Measurements from ENCODE around the gene COG5. TPM values are rescaled to one million over a fixed set of nuclear protein-coding genes. Genes with fewer than 3 reads are reported as not detected.

The COG5 gene
- total and polyA plus RNA-seq, 9 of the 15 experiments (the other 6 are each of a cell fraction or from before 2014, with no cell fraction given) = 15.3 to 75.1 (median 56.4) TPM

DNA sequence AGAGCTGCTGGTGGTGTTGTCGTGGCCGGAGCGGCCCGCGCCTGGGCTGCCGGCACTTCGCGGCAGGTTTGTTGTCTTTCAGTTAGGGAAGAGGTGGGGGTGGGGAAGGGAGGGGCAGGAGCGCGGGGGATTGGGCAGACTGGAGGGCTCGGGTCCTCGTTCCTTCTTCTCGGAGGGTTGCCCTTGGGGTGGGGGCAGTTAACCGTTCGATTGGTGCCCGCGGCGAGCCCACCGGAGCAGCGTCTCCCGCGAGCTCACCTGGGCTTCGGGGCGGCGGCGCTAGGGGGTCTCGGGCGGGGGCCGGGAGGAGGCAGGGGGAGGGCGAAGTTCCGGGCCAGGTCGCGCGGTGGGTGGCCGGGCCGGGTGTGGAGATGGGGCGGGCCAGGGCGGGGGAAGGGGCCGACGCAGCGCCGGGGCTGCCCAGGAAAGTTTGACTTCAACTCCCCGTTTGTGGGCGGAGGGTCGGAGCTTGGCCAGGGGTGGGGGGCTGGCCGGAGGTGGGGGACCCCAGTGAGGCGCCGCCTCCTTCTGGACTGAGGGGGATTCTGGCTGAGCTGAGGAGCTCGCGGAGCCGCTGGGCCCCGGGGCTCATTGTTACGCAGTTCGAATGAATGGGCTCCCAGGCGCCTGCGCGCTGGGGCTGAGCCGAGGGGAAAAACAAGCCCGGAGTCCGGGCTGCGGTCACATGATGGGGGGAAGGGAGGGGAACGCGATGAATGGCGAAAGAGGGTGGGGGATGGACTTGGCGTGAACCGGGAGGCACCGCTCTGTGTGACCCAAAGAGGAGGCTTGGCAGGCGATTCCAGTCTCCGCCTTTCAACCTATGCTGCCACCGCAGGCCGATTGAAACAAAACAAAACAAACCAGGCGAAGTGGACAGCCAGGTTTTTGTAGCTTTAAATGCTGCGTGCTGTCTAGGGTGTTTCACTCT lies 394.3 kb downstream of the COG5 start (continued):
- TF ChIP-seq ESRRA (IDR thresholded peaks at IDR 0.05; ENCODE audit: borderline replicate concordance, low read depth) (peak; percentile 88; the same call in 1 of the 2 replicates), MXI1 (IDR thresholded peaks at IDR 0.05; ENCODE audit: low read depth, low read length) (peak; percentile 87), U2AF2 (optimal IDR thresholded peaks at IDR 0.05; ENCODE audit: low read depth, low read length) (no peak), THRAP3 (IDR thresholded peaks at IDR 0.05; ENCODE audit: borderline replicate concordance) (no peak), SMAD3 (CRISPR knock-in tag; conservative IDR thresholded peaks at IDR 0.05) (peak; percentile 73; the same call in 1 of the 2 replicates), ZNF699 (CRISPR knock-in tag; IDR thresholded peaks at IDR 0.05; ENCODE audit: insufficient replicate concordance) (no peak), MTA1 (IDR thresholded peaks at IDR 0.05; ENCODE audit: borderline replicate concordance) (peak; percentile 75), ETV6 (IDR thresholded peaks at IDR 0.05; ENCODE audit: borderline replicate concordance in 1 of 2, low read depth in 2 of 2, low read length in 1 of 2) (no peak; a peak in 1 of 4 replicates), ETV6 (CRISPR knock-in tag; IDR thresholded peaks at IDR 0.05; ENCODE audit: borderline replicate concordance) (no peak), ZC3H11A (IDR thresholded peaks at IDR 0.05; ENCODE audit: low read depth, low read length) (no peak), CSDE1 (IDR thresholded peaks at IDR 0.05) (no peak), ZNF444 (CRISPR knock-in tag; IDR thresholded peaks at IDR 0.05) (peak; percentile 44; the same call in 1 of the 2 replicates), ZNF644 (tag; IDR thresholded peaks at IDR 0.05; ENCODE audit: low read depth) (no peak), ZNF263 (CRISPR knock-in tag; IDR thresholded peaks at IDR 0.05; ENCODE audit: borderline replicate concordance) (no peak; the same call in 1 of the 2 replicates), ZNF589 (CRISPR knock-in tag; IDR thresholded peaks at IDR 0.05; ENCODE audit: low read depth) (no peak)
- TF ChIP-seq, protein P1, sequence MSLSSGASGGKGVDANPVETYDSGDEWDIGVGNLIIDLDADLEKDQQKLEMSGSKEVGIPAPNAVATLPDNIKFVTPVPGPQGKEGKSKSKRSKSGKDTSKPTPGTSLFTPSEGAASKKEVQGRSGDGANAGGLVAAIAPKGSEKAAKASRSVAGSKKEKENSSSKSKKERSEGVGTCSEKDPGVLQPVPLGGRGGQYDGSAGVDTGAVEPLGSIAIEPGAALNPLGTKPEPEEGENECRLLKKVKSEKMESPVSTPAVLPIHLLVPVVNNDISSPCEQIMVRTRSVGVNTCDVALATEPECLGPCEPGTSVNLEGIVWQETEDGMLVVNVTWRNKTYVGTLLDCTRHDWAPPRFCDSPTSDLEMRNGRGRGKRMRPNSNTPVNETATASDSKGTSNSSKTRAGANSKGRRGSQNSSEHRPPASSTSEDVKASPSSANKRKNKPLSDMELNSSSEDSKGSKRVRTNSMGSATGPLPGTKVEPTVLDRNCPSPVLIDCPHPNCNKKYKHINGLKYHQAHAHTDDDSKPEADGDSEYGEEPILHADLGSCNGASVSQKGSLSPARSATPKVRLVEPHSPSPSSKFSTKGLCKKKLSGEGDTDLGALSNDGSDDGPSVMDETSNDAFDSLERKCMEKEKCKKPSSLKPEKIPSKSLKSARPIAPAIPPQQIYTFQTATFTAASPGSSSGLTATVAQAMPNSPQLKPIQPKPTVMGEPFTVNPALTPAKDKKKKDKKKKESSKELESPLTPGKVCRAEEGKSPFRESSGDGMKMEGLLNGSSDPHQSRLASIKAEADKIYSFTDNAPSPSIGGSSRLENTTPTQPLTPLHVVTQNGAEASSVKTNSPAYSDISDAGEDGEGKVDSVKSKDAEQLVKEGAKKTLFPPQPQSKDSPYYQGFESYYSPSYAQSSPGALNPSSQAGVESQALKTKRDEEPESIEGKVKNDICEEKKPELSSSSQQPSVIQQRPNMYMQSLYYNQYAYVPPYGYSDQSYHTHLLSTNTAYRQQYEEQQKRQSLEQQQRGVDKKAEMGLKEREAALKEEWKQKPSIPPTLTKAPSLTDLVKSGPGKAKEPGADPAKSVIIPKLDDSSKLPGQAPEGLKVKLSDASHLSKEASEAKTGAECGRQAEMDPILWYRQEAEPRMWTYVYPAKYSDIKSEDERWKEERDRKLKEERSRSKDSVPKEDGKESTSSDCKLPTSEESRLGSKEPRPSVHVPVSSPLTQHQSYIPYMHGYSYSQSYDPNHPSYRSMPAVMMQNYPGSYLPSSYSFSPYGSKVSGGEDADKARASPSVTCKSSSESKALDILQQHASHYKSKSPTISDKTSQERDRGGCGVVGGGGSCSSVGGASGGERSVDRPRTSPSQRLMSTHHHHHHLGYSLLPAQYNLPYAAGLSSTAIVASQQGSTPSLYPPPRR (CRISPR knock-in tag; IDR thresholded peaks at IDR 0.05; ENCODE audit: borderline replicate concordance) = 0 out of 2 replicates have a peak, but pooled peaks have one; percentile 52
- TF ChIP-seq, protein P2, sequence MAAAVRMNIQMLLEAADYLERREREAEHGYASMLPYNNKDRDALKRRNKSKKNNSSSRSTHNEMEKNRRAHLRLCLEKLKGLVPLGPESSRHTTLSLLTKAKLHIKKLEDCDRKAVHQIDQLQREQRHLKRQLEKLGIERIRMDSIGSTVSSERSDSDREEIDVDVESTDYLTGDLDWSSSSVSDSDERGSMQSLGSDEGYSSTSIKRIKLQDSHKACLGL (CRISPR knock-in tag; IDR thresholded peaks at IDR 0.05; ENCODE audit: borderline replicate concordance, poor library complexity, severe bottlenecking) = peak; percentile 23
- TF ChIP-seq, protein P3, sequence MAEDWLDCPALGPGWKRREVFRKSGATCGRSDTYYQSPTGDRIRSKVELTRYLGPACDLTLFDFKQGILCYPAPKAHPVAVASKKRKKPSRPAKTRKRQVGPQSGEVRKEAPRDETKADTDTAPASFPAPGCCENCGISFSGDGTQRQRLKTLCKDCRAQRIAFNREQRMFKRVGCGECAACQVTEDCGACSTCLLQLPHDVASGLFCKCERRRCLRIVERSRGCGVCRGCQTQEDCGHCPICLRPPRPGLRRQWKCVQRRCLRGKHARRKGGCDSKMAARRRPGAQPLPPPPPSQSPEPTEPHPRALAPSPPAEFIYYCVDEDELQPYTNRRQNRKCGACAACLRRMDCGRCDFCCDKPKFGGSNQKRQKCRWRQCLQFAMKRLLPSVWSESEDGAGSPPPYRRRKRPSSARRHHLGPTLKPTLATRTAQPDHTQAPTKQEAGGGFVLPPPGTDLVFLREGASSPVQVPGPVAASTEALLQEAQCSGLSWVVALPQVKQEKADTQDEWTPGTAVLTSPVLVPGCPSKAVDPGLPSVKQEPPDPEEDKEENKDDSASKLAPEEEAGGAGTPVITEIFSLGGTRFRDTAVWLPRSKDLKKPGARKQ (CRISPR knock-in tag; IDR thresholded peaks at IDR 0.05) = no peak
